Effector memory CD4-positive, alpha-beta T cell (primary cell): ENCODE data around the gene LUC7L.
"Not testable (repeated sequence)": the region's sequence is repeated elsewhere in the genome, so short reads cannot be mapped to it uniquely, and the experiment has no call there.

Experiments used
- DNase-seq, 3 donors: peaks; one replicate each; pipeline ENCODE4 v3.0.0-alpha.2; 2020
- H3K27ac ChIP-seq: 2 replicates; pipeline ENCODE4 v1.7.0; 2013; ENCODE audit warnings: mild to moderate bottlenecking, low read length, moderate library complexity; ENCODE audit not compliant: insufficient read depth, poor library complexity, severe bottlenecking
- H3K27me3 ChIP-seq: replicated peaks from 2 replicates; pipeline ENCODE4 v1.7.0; 2013; ENCODE audit warnings: mild to moderate bottlenecking, low read length; ENCODE audit not compliant: insufficient read depth, control insufficient read depth, poor library complexity, severe bottlenecking
- H3K36me3 ChIP-seq: 2 replicates; pipeline ENCODE4 v1.7.0; 2013; ENCODE audit warnings: mild to moderate bottlenecking, low read length, moderate library complexity; ENCODE audit not compliant: control insufficient read depth, insufficient read depth
- H3K4me1 ChIP-seq: 2 replicates; pipeline ENCODE4 v1.7.0; 2013; ENCODE audit warnings: low read length, mild to moderate bottlenecking; ENCODE audit not compliant: control insufficient read depth, insufficient read depth, poor library complexity, severe bottlenecking
- H3K4me3 ChIP-seq: 2 replicates; pipeline ENCODE4 v1.7.0; 2013; ENCODE audit warnings: low read length, low read depth, mild to moderate bottlenecking; ENCODE audit not compliant: insufficient read depth, poor library complexity, severe bottlenecking
- H3K9me3 ChIP-seq: 2 replicates; pipeline ENCODE4 v1.7.0; 2013; ENCODE audit warnings: mild to moderate bottlenecking, low read length, moderate library complexity; ENCODE audit not compliant: control insufficient read depth

LUC7L gene

GRCh38 chr16:160691-161190 lies 68.5 kb downstream of the LUC7L start:
- Histone ChIP-seq H3K36me3 (no peaks in the 10 kb centered on the region), H3K27ac (no peak overlapping the region), H3K4me1 (peaks cover 9% of the 10 kb centered on the region), H3K4me3 (no peak overlapping the region), H3K27me3 (peaks cover 9% of the 10 kb centered on the region), H3K9me3 (no peaks in the 10 kb centered on the region)
- no peak for DNase-seq

- not testable (repeated sequence) for H3K36me3 ChIP-seq, DNase-seq, H3K27me3 ChIP-seq, H3K4me1 ChIP-seq, H3K9me3 ChIP-seq, H3K27ac ChIP-seq, H3K4me3 ChIP-seq
Measured at GRCh38 chr16:160242-160641, 69.0 kb downstream of the LUC7L start.

- peaks cover 5% of the 10 kb centered on the region for H3K27me3 ChIP-seq
- DNase-seq, result no peak
- no peaks in the 10 kb centered on the region for H3K36me3 ChIP-seq
- H3K27ac ChIP-seq, result no peak overlapping the region
- no peak overlapping the region for H3K4me3 ChIP-seq
- peaks cover 7% of the 10 kb centered on the region for H3K4me1 ChIP-seq
- H3K9me3 ChIP-seq, result no peaks in the 10 kb centered on the region
Measured at GRCh38 chr16:159136-159849, 70.0 kb downstream of the LUC7L start.

GRCh38 chr16:155031-155398 lies 74.2 kb downstream of the LUC7L start:
- no peak overlapping the region for H3K27ac ChIP-seq
- H3K9me3 ChIP-seq, result no peaks in the 10 kb centered on the region
- no peak for DNase-seq
- peaks cover 7% of the 10 kb centered on the region for H3K4me1 ChIP-seq
- no peak overlapping the region for H3K4me3 ChIP-seq
- H3K27me3 ChIP-seq, result peaks cover 6% of the 10 kb centered on the region
- no peaks in the 10 kb centered on the region for H3K36me3 ChIP-seq

- Histone ChIP-seq H3K4me3 (peak overlapping the region; percentile 46), H3K36me3 (no peaks in the 10 kb centered on the region), H3K4me1 (peaks cover 7% of the 10 kb centered on the region), H3K27me3 (peaks cover 6% of the 10 kb centered on the region), H3K27ac (no peak overlapping the region), H3K9me3 (no peaks in the 10 kb centered on the region)
- peak in 1 of 3 donors; percentile 3 for DNase-seq
Measured at GRCh38 chr16:154217-155030, 74.8 kb downstream of the LUC7L start.

- not testable (repeated sequence) for H3K27ac ChIP-seq, H3K27me3 ChIP-seq, H3K36me3 ChIP-seq
Measured at GRCh38 chr16:153550-154216, 75.6 kb downstream of the LUC7L start.

GRCh38 chr16:153129-153521 lies 76.1 kb downstream of the LUC7L start:
- H3K36me3 ChIP-seq, H3K4me3 ChIP-seq, H3K4me1 ChIP-seq, H3K27me3 ChIP-seq, H3K9me3 ChIP-seq, H3K27ac ChIP-seq, DNase-seq: not testable (repeated sequence)

More at GRCh38 chr16:153550-154216, 75.6 kb downstream of the LUC7L start:
- H3K4me1 ChIP-seq, DNase-seq, H3K4me3 ChIP-seq, H3K9me3 ChIP-seq: not testable (repeated sequence)

- Histone ChIP-seq H3K4me1 (peaks cover 7% of the 10 kb centered on the region), H3K9me3 (no peaks in the 10 kb centered on the region), H3K27ac (no peak within 1 kb of the TSS), H3K4me3 (no peak within 1 kb of the TSS), H3K27me3 (peaks cover 6% of the 10 kb centered on the region), H3K36me3 (no peaks in the 10 kb centered on the region)
- DNase-seq, result no peak
Measured at GRCh38 chr16:152141-153128, 76.8 kb downstream of the LUC7L start, which contains the start of gene HBZ. Gene HBZ, plus strand, starts transcription at chr16:152644. Its CDS starts 266 bp downstream, at chr16:152910.

- DNase-seq, result no peak
Measured at GRCh38 chr16:149024-149660, 80.1 kb downstream of the LUC7L start.

More at GRCh38 chr16:149024-149660, 80.1 kb downstream of the LUC7L start:
- H3K9me3 ChIP-seq, result no peaks in the 10 kb centered on the region
- no peaks in the 10 kb centered on the region for H3K27me3 ChIP-seq
- no peak overlapping the region for H3K4me3 ChIP-seq
- H3K27ac ChIP-seq, result no peak overlapping the region
- no peaks in the 10 kb centered on the region for H3K4me1 ChIP-seq
- no peaks in the 10 kb centered on the region for H3K36me3 ChIP-seq
